ENCODE results near the gene FOXR2. TPM values are rescaled to one million over a fixed set of nuclear protein-coding genes. Genes with fewer than 3 reads are reported as not detected.

The FOXR2 gene
- total RNA-seq, 4 donors from 2014 or later, result not detected

- TF ChIP-seq CTCF (IDR thresholded peaks at IDR 0.05; ENCODE audit: low read depth), result no peak
These were observed 44.9 kb downstream of the FOXR2 start for GRCh38 chrX:55668084-55668483.

Small RNA genes within 50 kb of the gene (small RNA-seq; reads per million reads assigned to genes)
- 0.49 reads per million for gene RF00019

Other genes with a start within 250 kb of the FOXR2 start
- gene MAGEH1, start 171.3 kb upstream of the FOXR2 start, total RNA-seq, result 10 to 100 TPM; 19.6 to 26.3 (median 24.7) TPM
- 1 to 10 TPM in 3 of 4 donors, under 1 TPM in 1; 0.94 to 3.1 (median 2.3) TPM for gene USP51, start 133.6 kb upstream of the FOXR2 start, total RNA-seq
- gene RRAGB, start 94.3 kb downstream of the FOXR2 start, total RNA-seq, result 10 to 100 TPM; 12.4 to 31.7 (median 22.2) TPM

Measured in subcutaneous adipose tissue (tissue), 4 donors.